Memory B cell (primary cell): ENCODE measurements around the gene FTCDNL1.

Experiments used
- ATAC-seq: fragments of 150-1000 bp; cut with Tn5 transposase; 2 replicates; pipeline ENCODE4 v1.10.0; 2021; ENCODE audit warnings: low read depth, mild to moderate bottlenecking, moderate library complexity
- DNase-seq, 2 donors: peaks; one replicate each; pipeline ENCODE4 v3.0.0; 2022; ENCODE audit warnings: low spot score in 2 of 2
- H3K27ac Mint-ChIP-seq: one replicate; pipeline ENCODE4 v1.8.0; 2022; ENCODE audit warnings: mild to moderate bottlenecking, moderate library complexity, mixed read lengths
- H3K27me3 Mint-ChIP-seq: one replicate; pipeline ENCODE4 v1.8.0; 2022; ENCODE audit warnings: mixed read lengths
- H3K36me3 Mint-ChIP-seq: one replicate; pipeline ENCODE4 v1.8.0; 2022; ENCODE audit warnings: mild to moderate bottlenecking, mixed read lengths
- H3K4me1 Mint-ChIP-seq: one replicate; pipeline ENCODE4 v1.8.0; 2022; ENCODE audit warnings: mixed read lengths
- H3K4me3 Mint-ChIP-seq: one replicate; pipeline ENCODE4 v1.8.0; 2022; ENCODE audit warnings: mild to moderate bottlenecking, moderate library complexity, mixed read lengths
- H3K9me3 Mint-ChIP-seq: one replicate; pipeline ENCODE4 v1.8.0; 2022; ENCODE audit warnings: mixed read lengths

FTCDNL1 gene

DNA sequence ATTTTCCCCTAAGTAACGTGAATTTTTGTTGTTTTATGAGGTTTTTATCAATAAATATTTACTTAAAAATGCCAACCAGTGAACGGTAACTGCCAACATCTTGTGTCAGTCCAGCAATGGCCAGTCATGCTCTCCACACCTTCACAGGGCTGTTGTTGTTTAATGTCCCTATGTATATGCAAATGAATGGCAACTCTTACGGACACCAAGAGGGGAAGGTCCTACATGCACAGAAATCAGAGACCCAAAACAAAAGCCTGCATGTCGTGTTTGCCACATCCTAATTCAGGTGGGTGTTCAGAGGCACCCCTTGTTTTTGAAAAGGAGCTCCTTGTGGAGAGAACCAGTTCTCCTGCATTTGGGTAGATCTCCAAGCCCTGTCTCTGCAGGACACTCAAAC, 4.8 kb upstream of the FTCDNL1 start:
- peaks cover 3% of the 10 kb centered on the region for H3K27me3 Mint-ChIP-seq
- no peak overlapping the region for H3K27ac Mint-ChIP-seq
- no peaks in the 10 kb centered on the region for H3K36me3 Mint-ChIP-seq
- H3K4me1 Mint-ChIP-seq: peaks cover 4% of the 10 kb centered on the region
- no peaks in the 10 kb centered on the region for H3K9me3 Mint-ChIP-seq
- no peak for DNase-seq
- no peak for ATAC-seq
- H3K4me3 Mint-ChIP-seq: no peak overlapping the region

DNA sequence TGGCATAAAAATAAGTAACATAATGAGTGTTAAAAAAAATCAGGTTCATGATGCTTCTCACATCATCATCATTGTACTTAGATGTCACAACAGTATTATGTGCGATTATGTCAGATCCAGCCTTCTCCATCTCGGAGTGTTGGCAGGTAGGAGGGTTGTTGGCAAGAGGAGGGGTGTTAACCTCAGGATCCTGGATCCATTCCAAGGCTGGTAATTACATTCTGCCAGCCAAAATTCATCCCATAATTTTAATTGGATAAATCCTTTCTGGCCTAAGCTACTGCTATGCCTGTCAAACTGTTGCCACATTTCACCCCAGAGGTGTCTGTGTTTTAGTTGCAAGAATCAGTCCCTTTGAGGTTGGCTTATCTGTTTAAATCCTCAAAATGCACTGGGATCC, 891 bp upstream of the FTCDNL1 start:
- no peak for DNase-seq
- Mint-ChIP-seq H3K4me1 (peaks cover 4% of the 10 kb centered on the region), H3K9me3 (no peaks in the 10 kb centered on the region), H3K27me3 (no peaks in the 10 kb centered on the region), H3K36me3 (no peaks in the 10 kb centered on the region), H3K4me3 (no peak overlapping the region), H3K27ac (no peak overlapping the region)
- no peak for ATAC-seq

DNA sequence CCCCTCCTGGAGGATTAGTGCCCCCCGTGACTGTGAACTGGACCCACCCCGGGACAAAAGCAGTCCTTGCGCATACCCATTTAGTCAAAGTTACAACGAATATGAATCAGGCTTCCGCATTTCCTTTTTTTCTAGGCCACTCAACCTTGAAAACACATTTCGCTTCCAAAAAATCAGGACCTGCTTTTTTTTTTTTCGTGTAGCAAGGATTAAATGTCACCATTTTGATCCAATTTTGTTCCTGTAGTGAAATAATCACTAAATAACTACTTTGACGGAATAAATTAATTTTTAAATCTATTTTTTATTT, 464 bp upstream of the FTCDNL1 start:
- ATAC-seq: no peak
- H3K9me3 Mint-ChIP-seq: no peaks in the 10 kb centered on the region
- peaks cover 4% of the 10 kb centered on the region for H3K4me1 Mint-ChIP-seq
- H3K4me3 Mint-ChIP-seq: peak overlapping the region; percentile 95
- no peaks in the 10 kb centered on the region for H3K36me3 Mint-ChIP-seq
- no peak for DNase-seq
- H3K27ac Mint-ChIP-seq: peak overlapping the region; percentile 78
- H3K27me3 Mint-ChIP-seq: no peaks in the 10 kb centered on the region

DNA sequence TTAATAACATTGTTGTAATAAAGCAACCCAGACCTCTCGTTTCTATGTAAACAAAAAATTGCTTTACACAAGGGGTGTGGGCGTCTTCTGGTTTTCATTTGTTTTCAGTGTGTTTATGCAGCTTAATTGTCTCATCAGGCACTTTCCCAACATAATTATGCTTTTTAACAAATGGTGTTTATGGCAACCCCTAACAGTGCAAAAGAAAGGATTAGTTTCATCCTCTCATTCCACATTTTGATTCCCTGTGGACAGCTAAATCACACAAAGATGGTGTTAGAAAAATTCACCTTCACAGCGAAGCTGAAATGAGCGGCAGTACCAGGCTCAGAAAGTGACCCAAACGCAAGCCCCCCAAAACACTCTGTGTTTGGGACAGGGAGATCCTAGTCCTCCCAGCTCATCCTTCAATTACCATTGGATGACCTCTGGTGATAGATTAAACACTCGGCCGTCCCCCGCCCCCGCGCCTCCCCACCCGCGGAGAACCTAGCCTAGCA, 724 bp downstream of the FTCDNL1 start:
- H3K9me3 Mint-ChIP-seq: no peaks in the 10 kb centered on the region
- H3K4me3 Mint-ChIP-seq: peak overlapping the region; percentile 65
- no peak for ATAC-seq
- H3K27ac Mint-ChIP-seq: no peak overlapping the region
- H3K36me3 Mint-ChIP-seq: no peaks in the 10 kb centered on the region
- DNase-seq: no peak
- peaks cover 4% of the 10 kb centered on the region for H3K4me1 Mint-ChIP-seq
- H3K27me3 Mint-ChIP-seq: no peaks in the 10 kb centered on the region

DNA sequence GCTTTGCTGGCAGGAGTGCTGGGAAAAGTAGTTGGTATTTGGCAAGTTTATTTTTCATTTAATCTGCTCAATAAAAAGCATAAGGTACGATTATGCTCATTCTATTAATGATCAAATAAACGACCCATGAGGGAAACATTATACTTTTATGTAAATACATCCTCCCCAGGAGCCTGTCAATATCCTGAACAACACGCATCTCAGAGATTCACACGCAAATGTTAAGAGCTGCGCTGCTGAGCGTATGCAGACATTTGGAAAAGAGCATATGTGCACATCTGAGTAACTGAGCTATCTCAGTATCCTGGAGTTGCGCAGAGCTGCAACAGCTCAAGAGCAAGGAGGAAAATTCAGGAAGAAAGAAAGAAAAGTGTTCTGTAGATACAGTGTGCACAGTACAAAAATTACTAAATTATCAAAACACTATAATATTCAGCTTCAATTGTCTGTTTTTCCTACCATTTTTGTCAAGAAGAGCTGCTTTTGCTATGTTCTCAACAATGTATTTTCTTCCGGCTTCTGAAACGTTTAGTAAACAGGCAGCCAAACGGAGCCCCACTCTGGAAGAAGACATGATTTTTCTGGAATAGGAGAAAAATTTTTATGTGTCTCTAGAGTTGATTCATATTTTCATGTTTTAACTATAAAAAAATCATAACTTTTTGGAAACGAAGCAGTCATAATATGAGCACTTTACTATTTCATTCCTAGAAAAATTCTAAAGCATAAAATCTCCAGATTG, 2.4 kb downstream of the FTCDNL1 start:
- DNase-seq (no peak), ATAC-seq (no peak)
- no peaks in the 10 kb centered on the region for H3K27me3 Mint-ChIP-seq
- H3K36me3 Mint-ChIP-seq: no peaks in the 10 kb centered on the region
- H3K27ac Mint-ChIP-seq: no peak overlapping the region
- no peaks in the 10 kb centered on the region for H3K9me3 Mint-ChIP-seq
- H3K4me1 Mint-ChIP-seq: peaks cover 4% of the 10 kb centered on the region
- no peak overlapping the region for H3K4me3 Mint-ChIP-seq

DNA sequence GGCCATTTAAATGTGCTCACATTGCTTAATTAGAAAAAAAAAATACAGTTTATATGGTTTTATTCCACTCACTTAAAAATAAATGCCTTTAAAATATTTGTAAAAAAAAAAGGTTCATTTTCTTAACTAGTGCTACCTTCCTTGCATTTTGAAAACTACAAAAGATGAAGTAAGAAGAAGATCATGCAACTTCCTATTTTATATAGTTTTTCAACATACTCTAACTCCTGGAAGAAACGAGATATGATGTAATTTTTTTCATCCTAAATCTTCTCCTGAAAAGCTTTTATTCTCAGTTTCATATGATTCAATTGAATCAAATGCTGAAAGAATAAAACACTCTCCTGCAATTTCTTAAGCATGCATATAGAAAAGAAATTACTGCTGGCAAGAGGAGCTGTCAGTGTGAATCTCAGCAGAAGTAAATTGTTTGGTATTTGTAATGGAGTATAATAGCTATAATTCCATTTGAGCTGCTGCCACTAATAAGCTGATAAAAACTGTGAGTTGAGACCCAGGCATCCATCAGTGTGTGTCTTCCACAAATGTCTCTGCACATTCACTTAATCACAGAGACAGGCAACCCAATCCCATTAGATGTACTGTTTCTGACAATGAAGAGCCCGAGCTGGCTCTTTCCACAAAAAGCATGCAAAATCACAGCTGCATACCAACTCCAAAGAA, 3.7 kb downstream of the FTCDNL1 start:
- Mint-ChIP-seq H3K36me3 (no peaks in the 10 kb centered on the region), H3K4me3 (no peak overlapping the region), H3K27ac (no peak overlapping the region), H3K4me1 (peaks cover 4% of the 10 kb centered on the region), H3K27me3 (no peaks in the 10 kb centered on the region), H3K9me3 (no peaks in the 10 kb centered on the region)
- DNase-seq: no peak
- no peak for ATAC-seq

DNA sequence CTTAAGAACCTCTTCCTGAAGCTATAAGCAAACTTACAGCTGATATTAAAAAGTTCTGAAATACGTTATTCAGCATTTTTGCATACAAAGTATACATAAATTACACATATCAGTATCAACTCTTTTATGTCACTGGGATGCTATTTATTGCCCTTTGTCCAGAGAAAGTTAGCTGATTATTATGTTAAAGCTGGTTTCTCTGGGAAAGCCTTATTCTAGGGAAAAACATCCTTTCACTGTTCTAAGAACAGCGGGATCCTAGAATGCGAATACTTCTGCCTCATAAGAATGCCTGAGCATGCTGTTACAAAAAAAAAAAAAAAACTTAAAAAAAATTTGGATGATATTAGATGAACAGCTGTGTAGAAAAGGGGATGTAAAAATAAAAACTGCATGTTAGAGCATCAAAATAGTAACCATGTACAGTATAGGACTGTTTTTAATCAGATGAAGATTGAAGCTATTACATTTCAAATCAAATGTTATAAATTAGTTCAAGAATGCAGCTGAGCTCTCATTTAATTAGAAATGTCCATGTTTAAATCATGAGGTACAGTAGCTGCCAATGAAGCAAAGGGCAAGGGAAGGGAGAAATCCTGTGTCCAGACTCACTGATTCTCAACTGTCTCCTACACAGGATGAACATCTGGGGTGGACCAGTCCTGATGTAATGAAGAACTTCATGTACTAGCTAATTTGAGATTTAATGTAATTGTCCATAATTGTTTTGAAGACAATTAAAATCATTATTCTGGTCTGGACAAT, 8.2 kb downstream of the FTCDNL1 start:
- no peaks in the 10 kb centered on the region for H3K9me3 Mint-ChIP-seq
- H3K4me3 Mint-ChIP-seq: no peak overlapping the region
- no peaks in the 10 kb centered on the region for H3K27me3 Mint-ChIP-seq
- peaks cover 20% of the 10 kb centered on the region for H3K36me3 Mint-ChIP-seq
- H3K27ac Mint-ChIP-seq: no peak overlapping the region
- DNase-seq: no peak
- no peak for ATAC-seq
- H3K4me1 Mint-ChIP-seq: no peaks in the 10 kb centered on the region

DNA sequence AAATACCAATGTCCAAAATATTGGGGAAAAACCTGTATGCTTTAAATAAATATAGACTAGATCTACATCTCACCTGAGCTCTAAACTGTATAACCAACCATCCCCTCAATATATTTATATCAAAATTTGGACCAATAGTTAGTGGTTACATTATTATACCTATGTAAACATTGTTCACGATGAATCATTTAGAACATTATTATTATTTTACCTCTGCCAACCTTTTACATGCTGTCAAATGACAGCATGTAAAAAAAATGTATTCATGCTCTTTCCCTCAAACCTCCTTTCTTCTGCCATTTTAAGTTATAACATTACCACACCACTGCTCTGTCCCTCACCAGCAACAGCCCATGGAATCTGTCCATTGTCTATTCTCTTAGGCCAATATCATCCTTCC, 9.6 kb downstream of the FTCDNL1 start:
- Mint-ChIP-seq H3K4me1 (no peaks in the 10 kb centered on the region), H3K27me3 (no peaks in the 10 kb centered on the region), H3K27ac (no peak overlapping the region), H3K36me3 (peaks cover 20% of the 10 kb centered on the region), H3K4me3 (no peak overlapping the region), H3K9me3 (no peaks in the 10 kb centered on the region)
- DNase-seq: no peak
- no peak for ATAC-seq

DNA sequence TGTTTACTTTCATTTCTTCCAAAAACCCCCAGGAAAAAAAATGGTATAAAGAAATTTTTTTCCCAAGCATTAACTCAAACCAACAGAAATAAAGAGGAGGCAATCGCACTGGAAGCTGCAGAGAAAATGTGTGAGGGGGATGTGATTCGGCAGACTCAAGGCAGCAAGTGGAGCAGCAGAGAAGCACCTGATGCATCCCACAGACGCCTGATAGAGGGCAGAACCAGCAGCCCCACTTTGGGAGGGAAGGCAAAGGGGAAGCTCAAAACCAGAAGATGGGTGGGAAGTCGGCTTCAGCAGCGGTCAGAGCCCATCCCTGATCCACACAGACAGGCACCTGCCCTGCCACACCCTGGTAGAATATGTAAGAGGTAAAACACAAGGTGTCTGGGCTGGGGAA, 12.6 kb downstream of the FTCDNL1 start:
- H3K4me3 Mint-ChIP-seq: no peak overlapping the region
- H3K9me3 Mint-ChIP-seq: no peaks in the 10 kb centered on the region
- H3K27me3 Mint-ChIP-seq: no peaks in the 10 kb centered on the region
- DNase-seq (no peak), ATAC-seq (no peak)
- no peak overlapping the region for H3K27ac Mint-ChIP-seq
- H3K4me1 Mint-ChIP-seq: no peaks in the 10 kb centered on the region
- peaks cover 29% of the 10 kb centered on the region for H3K36me3 Mint-ChIP-seq

DNA sequence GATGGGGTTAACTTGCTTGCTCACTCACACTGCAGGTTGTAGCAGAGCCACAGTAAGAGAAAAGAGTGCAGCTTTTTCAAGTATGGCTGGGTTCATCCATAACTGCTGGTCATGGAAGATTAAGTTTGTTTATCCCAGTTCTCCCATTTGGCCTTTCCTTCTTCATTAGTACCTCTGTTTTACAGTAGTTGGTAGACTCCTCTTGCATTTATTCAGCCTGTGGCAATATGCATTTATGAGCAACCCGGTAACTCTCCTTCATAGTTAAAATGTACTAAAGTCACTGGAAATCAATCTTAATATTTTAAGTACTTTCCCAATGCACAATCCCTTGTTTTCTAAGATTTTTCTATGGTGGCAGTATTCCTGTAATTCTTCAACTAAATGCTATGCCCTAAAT, 14.0 kb downstream of the FTCDNL1 start:
- Mint-ChIP-seq H3K4me1 (no peaks in the 10 kb centered on the region), H3K36me3 (peaks cover 29% of the 10 kb centered on the region), H3K4me3 (no peak overlapping the region), H3K9me3 (no peaks in the 10 kb centered on the region), H3K27me3 (no peaks in the 10 kb centered on the region), H3K27ac (no peak overlapping the region)
- DNase-seq: no peak
- no peak for ATAC-seq

DNA sequence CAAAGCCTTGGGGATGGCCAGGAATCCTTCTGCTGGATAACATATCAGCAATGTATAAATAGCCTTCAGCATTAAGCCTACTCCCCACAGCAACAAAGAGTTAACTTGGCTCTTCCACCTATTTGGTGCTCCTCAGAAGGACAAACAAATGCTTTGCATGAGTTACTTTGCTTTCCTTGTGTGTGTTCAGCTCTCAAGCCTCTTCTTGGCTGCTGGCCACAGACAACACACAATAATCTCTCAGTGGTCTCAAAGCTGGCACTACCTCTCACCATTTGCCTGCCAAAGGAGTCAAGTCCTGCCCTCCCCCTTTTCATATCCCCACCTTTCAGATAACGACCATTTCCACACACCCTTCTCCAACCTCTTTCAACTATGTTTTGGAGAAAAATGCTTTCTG, 17.5 kb downstream of the FTCDNL1 start:
- H3K36me3 Mint-ChIP-seq: peaks cover 15% of the 10 kb centered on the region
- H3K27ac Mint-ChIP-seq: no peak overlapping the region

DNA sequence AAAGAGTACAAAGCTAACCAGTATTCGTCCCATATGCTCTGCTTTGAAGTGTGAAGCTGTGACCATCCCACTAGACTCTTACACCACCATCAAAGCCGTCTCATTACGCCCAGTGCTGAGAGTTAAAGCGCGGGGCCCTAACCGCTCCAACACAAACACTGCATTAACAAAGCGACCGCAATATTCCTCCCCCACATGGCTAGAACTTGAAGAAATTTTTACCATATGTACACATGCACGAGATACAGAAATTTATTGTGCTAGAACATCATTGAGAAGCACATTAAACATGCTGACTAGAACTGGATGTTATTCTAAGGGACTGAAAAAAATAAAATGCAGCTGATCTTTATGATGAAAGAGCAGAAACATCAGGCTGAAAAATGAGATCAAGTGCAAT, 20.5 kb downstream of the FTCDNL1 start:
- no peaks in the 10 kb centered on the region for H3K4me1 Mint-ChIP-seq
- no peaks in the 10 kb centered on the region for H3K9me3 Mint-ChIP-seq
- DNase-seq: no peak

More for the DNA sequence above, 17.5 kb downstream of the FTCDNL1 start:
- DNase-seq: no peak
- no peak overlapping the region for H3K4me3 Mint-ChIP-seq
- no peak for ATAC-seq
- H3K4me1 Mint-ChIP-seq: no peaks in the 10 kb centered on the region
- H3K27me3 Mint-ChIP-seq: no peaks in the 10 kb centered on the region
- no peaks in the 10 kb centered on the region for H3K9me3 Mint-ChIP-seq

DNA sequence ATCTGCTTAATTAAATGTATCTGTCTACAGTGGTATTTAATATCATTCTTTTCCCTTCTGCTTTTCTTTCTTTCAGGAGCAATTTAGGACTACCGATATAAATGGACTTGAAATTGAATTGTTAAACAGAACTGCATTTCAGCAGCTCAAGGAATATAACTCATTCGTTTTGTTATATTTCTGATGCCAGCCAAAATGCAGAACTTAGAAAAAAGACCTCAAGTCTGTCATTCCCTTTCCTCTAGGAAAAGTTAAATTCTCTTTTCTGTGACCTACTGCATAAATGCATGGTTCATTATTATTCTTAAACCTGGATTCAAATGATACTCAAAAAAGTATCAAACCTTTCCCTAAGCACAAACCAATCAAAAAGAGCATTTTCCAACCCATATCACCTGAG, 21.4 kb downstream of the FTCDNL1 start:
- H3K4me3 Mint-ChIP-seq: no peak overlapping the region
- H3K27ac Mint-ChIP-seq: no peak overlapping the region
- H3K36me3 Mint-ChIP-seq: peaks cover 10% of the 10 kb centered on the region
- ATAC-seq: no peak
- no peaks in the 10 kb centered on the region for H3K4me1 Mint-ChIP-seq
- no peak for DNase-seq
- no peaks in the 10 kb centered on the region for H3K27me3 Mint-ChIP-seq
- H3K9me3 Mint-ChIP-seq: no peaks in the 10 kb centered on the region

More for the DNA sequence above, 20.5 kb downstream of the FTCDNL1 start:
- Mint-ChIP-seq H3K27ac (no peak overlapping the region), H3K27me3 (no peaks in the 10 kb centered on the region), H3K36me3 (peaks cover 9% of the 10 kb centered on the region), H3K4me3 (no peak overlapping the region)
- ATAC-seq: no peak

DNA sequence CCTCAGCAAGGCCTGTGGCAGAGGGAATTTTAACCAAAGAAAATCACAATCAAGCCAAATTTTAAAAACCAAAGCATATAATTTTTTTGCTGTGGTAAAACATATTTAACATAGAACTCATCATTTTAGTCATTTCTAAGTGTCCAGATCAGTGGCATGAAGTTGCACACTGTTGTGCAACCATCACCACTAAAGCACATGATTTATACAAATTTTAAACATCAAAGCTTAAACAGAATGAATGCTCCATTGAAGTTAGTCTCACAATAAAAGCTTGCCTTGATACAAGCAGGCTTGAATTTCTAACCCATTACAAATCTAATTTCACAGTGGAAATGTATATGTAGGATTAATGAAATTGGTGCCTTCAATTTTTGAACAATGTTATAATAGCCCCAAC, 31.2 kb downstream of the FTCDNL1 start:
- H3K27me3 Mint-ChIP-seq: no peaks in the 10 kb centered on the region
- H3K9me3 Mint-ChIP-seq: no peaks in the 10 kb centered on the region
- H3K4me3 Mint-ChIP-seq: no peak overlapping the region
- no peaks in the 10 kb centered on the region for H3K4me1 Mint-ChIP-seq
- peaks cover 9% of the 10 kb centered on the region for H3K36me3 Mint-ChIP-seq
- ATAC-seq (no peak), DNase-seq (no peak)
- H3K27ac Mint-ChIP-seq: no peak overlapping the region
